NCI-H1417 treated with DMSO at 0.1 percent for 48 hours (cell line): ENCODE measurements around the gene TBC1D4.

Experiments
- DNase-seq: peaks from one replicate; lab custom pipeline; 2025; lab: John Stamatoyannopoulos, UW

TBC1D4 gene

GRCh38 chr13:75482070-75482819 is at the start of gene TBC1D4:
TSS of gene TBC1D4 (minus strand) at chr13:75482169. CDS start at chr13:75481767, 402 bp downstream.
- DNase-seq: peak; percentile 92

- DNase-seq: no peak
Observed at GRCh38 chr13:75530549-75530961, 48.6 kb upstream of the TBC1D4 start.

- DNase-seq: no peak
Observed at GRCh38 chr13:75521956-75522355, 40.0 kb upstream of the TBC1D4 start.

DNA sequence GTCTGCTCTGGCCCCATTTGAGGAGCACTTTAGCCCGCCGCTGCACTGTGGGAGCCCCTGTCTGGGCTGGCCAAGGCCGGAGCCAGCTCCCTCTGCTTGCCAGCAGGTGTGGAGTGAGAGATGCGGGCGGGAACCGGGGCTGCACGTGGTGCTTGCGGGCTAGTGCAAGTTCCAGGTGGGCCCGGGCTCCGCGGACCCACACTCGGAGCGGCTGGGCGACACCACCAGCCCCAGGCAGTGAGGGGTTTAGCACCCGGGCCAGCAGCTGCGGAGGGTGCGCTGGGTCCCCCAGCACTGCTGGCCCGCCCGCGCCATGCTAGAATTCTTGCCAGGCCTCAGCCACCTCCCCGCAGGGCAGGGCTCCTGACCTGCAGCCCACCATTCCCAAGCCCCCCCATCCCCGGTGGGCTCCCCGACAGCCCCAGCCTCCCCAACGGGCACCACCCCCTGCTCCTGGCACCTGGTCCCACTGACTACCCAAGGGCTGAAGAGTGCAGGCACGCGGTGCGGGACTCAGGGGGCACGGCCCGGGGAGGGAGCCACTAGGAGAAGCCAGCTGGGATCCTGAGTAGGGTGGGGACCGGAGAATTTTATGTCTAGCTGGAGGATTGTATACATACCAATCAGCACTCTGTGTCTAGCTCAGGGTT is 36.6 kb upstream of the TBC1D4 start:
- DNase-seq: no peak

GRCh38 chr13:75514080-75514995 is 32.4 kb upstream of the TBC1D4 start:
- DNase-seq: no peak

DNA sequence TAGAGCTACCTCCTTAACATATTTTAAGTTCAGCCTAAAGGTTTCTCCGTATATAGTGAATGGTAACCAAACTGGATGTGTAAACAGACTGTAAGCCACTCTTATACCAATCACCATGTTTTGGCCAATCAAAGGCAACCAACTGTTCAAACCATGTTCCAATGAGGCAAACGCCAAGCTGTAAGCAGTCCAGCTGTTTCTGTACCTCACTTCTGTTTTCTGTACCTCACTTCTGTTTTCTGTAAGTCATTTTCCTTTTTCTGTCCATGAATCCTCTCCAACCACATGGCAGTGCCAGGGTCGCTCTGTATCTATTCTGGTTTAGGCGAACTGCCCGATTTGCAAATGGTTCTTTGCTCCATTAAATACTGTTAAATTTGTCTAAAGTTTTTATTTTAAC is 31.3 kb upstream of the TBC1D4 start:
- no peak for DNase-seq

- no peak for DNase-seq
Observed at GRCh38 chr13:75512253-75512652, 30.3 kb upstream of the TBC1D4 start.

DNA sequence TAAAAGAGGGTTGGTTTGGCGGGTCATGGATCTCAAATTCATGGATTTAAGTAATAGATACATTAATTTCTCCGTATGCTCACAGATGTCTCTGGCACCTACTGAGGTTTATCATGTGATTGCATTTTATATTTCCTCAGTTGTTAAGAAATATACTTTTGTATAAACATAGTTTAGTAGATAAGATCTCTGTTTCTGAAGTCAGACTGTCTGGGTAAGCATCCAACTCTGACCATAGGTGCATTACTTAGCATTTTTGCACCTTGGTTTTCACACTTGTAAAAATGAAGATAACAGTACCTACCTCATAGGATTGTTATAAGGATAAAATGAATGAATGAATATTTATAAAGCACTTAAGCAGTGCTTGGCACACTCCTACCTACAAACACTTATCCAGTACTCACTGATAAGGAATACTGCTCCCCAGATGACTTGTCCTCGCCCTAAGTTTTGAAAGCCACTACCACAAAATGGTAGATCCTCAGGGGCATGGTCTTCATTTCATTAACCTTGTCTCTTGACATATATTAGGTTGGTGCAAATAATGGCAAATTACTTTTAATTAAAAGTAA is 29.2 kb upstream of the TBC1D4 start:
- no peak for DNase-seq

GRCh38 chr13:75508002-75508548 is 26.1 kb upstream of the TBC1D4 start:
- DNase-seq: no peak

- DNase-seq: no peak
Observed at GRCh38 chr13:75507027-75508001, 25.3 kb upstream of the TBC1D4 start.

- no peak for DNase-seq
Observed at GRCh38 chr13:75506018-75506417, 24.0 kb upstream of the TBC1D4 start.

DNA sequence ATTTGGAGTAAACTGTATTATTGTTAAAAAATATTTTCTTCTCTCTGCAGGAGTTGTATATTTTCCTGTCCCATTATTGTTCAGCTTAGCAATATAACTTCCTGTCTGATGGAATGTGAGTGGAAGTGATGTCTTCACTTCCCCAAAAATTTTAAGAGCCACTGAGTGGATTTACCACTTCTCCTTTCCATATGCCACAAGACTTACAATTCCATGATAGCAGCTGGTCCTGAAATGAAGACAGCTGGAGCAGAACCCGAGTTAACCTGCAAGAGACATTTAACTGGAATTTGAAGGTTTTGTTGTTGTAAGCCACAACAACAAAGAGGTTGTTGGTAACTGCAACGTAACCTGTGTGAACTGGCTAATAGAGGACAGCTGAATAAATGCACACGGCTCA is 23.4 kb upstream of the TBC1D4 start:
- DNase-seq: no peak

DNA sequence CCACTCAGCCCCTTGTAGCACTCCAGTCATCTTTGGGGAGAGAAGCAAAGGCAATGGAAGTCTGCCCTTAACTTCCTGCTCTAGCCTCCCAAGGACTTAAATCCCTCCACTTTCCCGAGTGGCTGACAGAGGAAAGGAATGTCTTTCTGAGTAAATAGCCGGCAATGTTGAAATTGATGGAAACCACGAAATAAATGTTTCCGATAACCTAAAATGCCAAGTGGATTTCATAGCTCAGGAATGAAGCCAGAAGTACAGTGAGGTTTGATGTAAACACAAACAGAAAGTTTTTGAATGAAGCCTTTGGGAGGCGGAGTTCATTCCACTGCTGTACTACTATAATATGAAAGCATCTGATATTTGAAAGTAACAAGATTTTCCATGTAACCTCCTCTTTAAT is 14.0 kb upstream of the TBC1D4 start:
- DNase-seq: no peak

- no peak for DNase-seq
Observed at GRCh38 chr13:75494491-75494890, 12.5 kb upstream of the TBC1D4 start.

DNA sequence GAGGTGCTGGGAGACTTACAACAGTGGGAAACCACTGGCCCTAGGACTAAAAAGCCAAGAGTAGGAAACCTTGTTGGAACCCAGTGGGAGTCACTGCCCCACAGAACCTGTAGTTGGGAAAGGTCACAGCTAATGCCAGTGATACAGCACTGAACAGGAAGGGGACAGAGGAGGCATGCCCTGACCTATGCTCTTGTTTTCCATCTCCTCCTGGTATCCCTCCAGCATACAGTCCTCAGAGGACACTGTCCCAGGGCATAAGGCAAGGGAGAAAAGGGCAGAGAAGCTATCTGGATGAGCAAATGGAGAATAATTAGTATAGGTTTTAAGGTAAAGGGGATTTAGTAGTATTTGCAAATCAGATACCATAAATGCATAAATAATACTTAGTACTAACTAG is 11.2 kb upstream of the TBC1D4 start:
- DNase-seq: no peak

GRCh38 chr13:75492389-75492788 is 10.4 kb upstream of the TBC1D4 start:
- no peak for DNase-seq

- no peak for DNase-seq
Observed at GRCh38 chr13:75491376-75491775, 9.4 kb upstream of the TBC1D4 start.

- no peak for DNase-seq
Observed at GRCh38 chr13:75489502-75490263, 7.7 kb upstream of the TBC1D4 start.

GRCh38 chr13:75486146-75487062 is 4.4 kb upstream of the TBC1D4 start:
- DNase-seq: no peak
